NT2/D1 (cell line): ENCODE results near the gene FAM76B.

Experiments used
- YY1 ChIP-seq: IDR thresholded peaks from 2 replicates; pipeline ENCODE4 v1.6.1; 2011; ENCODE audit not compliant: insufficient read length, insufficient read depth
- ZNF274 ChIP-seq: IDR thresholded peaks from 2 replicates; pipeline ENCODE4 v1.6.1; 2011; ENCODE audit warnings: mild to moderate bottlenecking, low read depth, low read length

DNA sequence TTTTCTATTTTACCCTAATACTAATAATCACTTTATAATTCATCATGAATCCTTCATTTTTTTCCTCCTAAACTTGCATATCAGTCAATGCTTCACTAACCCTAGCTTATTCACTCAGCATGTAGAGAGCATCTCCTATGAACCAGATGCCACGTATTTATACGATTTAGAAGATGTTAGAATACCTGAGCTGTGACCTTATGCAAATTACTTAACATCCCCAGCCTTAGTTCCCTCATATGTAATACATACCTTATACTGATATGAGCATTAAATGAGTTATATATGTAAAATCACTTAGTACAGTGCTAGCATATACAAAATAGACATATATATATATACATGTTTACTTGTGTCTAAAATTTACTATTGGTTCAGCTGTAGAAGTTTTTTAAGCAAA lies 9.0 kb downstream of the FAM76B start:
- TF ChIP-seq YY1 (no peak), ZNF274 (no peak)
